Right lobe of liver (tissue), 4 donors: ENCODE data around the gene UGT3A2.

Source experiments
- CTCF ChIP-seq, 4 donors: fragments of 200-600 bp in 3 of 4; fragments of 450-650 bp in 1 of 4; IDR thresholded peaks; one replicate each; pipeline versions ENCODE4 v1.5.1 to v1.8.0; 2016 to 2022; ENCODE audit warnings: antibody characterized with exemption in 4 of 4, mild to moderate bottlenecking in 2 of 4
- POLR2A ChIP-seq: fragments of 450-650 bp; IDR thresholded peaks from one replicate; pipeline ENCODE4 v1.6.1; 2017; ENCODE audit warnings: antibody characterized with exemption, mild to moderate bottlenecking
- donor health status: DM: no; HTN: no; CAD: no.
- donor health status: DM: no; HTN: no; CAD: no.
- donor health status: DM: no; HTN: yes; CAD: no.

GRCh38 chr5:36099748-36100147, 33.1 kb upstream of the UGT3A2 start:
- no peak for TF ChIP-seq CTCF (IDR thresholded peaks at IDR 0.05)
- no peak for TF ChIP-seq POLR2A
